Endothelial cell of umbilical vein (primary cell): ENCODE data around the gene LAMC1. TPM values are rescaled to one million over a fixed set of nuclear protein-coding genes. Genes with fewer than 3 reads are reported as not detected.

Experiments
- BruUV-seq: library from RNA; stranded (reverse); fragments of 400-500 nt; replicated peaks from 2 replicates; lab custom pipeline; 2021; lab: Mats Ljungman, UMichigan
- CTCF ChIA-PET: fragments of 300-600, 350-600 bp; sonication (Branson Sonifier 250); formaldehyde crosslinking; loops from one replicate; lab custom pipeline; 2021; ENCODE audit warnings: antibody characterized with exemption, inconsistent platforms; lab: Charles Lee
- POLR2A ChIA-PET: fragments of 300-600, 350-600 bp; sonication (Branson Sonifier 250); formaldehyde crosslinking; loops from one replicate; lab custom pipeline; 2021; ENCODE audit warnings: antibody characterized with exemption, inconsistent platforms; lab: Charles Lee
- DNase-seq: peaks from one replicate; pipeline ENCODE4 v3.0.0-alpha.2; 2011; ENCODE audit warnings: low read depth, low spot score
- FAIRE-seq: peaks from 2 replicates; lab custom pipeline; 2011; peaks lifted over from hg19 to GRCh38; lab: Jason Lieb, UNC
- H2AFZ ChIP-seq: 2 replicates; pipeline ENCODE4 v1.6.0; 2012; ENCODE audit warnings: low read depth, low read length, control low read depth, inconsistent platforms
- H3K27ac ChIP-seq: 2 replicates; pipeline ENCODE4 v1.5.1; 2011; ENCODE audit warnings: low read depth, mild to moderate bottlenecking, control low read depth, low read length, moderate library complexity; ENCODE audit not compliant: insufficient read depth
- H3K27me3 ChIP-seq, 2 experiments: 2 replicates each; pipeline versions ENCODE4 v1.6.0 to v1.6.1; 2011; ENCODE audit warnings: low read length in 2 of 2, mixed read lengths in 1 of 2; ENCODE audit not compliant: control insufficient read depth in 2 of 2, insufficient read depth in 2 of 2
- H3K36me3 ChIP-seq, 2 experiments: 2 replicates in 1 of 2; 3 replicates in 1 of 2; pipeline ENCODE4 v1.5.1; 2011; ENCODE audit warnings: low read length in 2 of 2, mild to moderate bottlenecking in 1 of 2, moderate library complexity in 1 of 2; ENCODE audit not compliant: control insufficient read depth in 2 of 2, insufficient read depth in 2 of 2; ENCODE audit errors: extremely low read depth in 1 of 2
- H3K4me1 ChIP-seq: 3 replicates; pipeline ENCODE4 v1.5.1; 2011; ENCODE audit warnings: mild to moderate bottlenecking, low read length; ENCODE audit not compliant: control insufficient read depth, insufficient read depth; ENCODE audit errors: extremely low read depth
- H3K4me2 ChIP-seq: 2 replicates; pipeline ENCODE4 v1.6.1; 2011; ENCODE audit warnings: low read length, control low read depth, mixed read lengths; ENCODE audit not compliant: insufficient read depth
- H3K4me3 ChIP-seq, 3 experiments: fragments of 200-600 bp in 1 of 3; sonication (generic), shearing (Covaris generic) in 1 of 3; replicated peaks in 1 of 3; 2 replicates each; pipeline ENCODE4 v1.5.1; 2011 to 2016; ENCODE audit warnings: control low read depth in 3 of 3, low read length in 3 of 3, mild to moderate bottlenecking in 2 of 3, inconsistent platforms in 1 of 3, low read depth in 1 of 3, moderate library complexity in 1 of 3; ENCODE audit not compliant: insufficient read depth in 1 of 3
- H3K79me2 ChIP-seq: 2 replicates; pipeline ENCODE4 v1.6.0; 2012; ENCODE audit warnings: low read length, inconsistent platforms; ENCODE audit not compliant: control insufficient read depth, insufficient read depth
- H3K9ac ChIP-seq: replicated peaks from 2 replicates; pipeline ENCODE3; 2011; ENCODE audit warnings: low read length, control low read depth; ENCODE audit not compliant: insufficient read depth; ENCODE audit errors: extremely low read depth
- H3K9me1 ChIP-seq: replicated peaks from 3 replicates; pipeline ENCODE4 v1.6.0; 2011; ENCODE audit warnings: mild to moderate bottlenecking, low read length; ENCODE audit not compliant: control insufficient read depth, insufficient read depth; ENCODE audit errors: extremely low read depth
- H3K9me3 ChIP-seq: replicated peaks from 2 replicates; pipeline ENCODE4 v1.5.1; 2012; ENCODE audit warnings: low read length, inconsistent platforms; ENCODE audit not compliant: control insufficient read depth, insufficient read depth
- H4K20me1 ChIP-seq: replicated peaks from 2 replicates; pipeline ENCODE3; 2011; ENCODE audit warnings: mild to moderate bottlenecking, low read length; ENCODE audit not compliant: control insufficient read depth, insufficient read depth; ENCODE audit errors: extremely low read depth
- CTCF ChIP-seq, 2 donors: IDR thresholded peaks; 1 replicate in 1 of 2; 2 replicates in 1 of 2; pipeline ENCODE4 v1.5.1; 2011; ENCODE audit warnings: low read length in 2 of 2, mild to moderate bottlenecking in 2 of 2, moderate library complexity in 2 of 2, control low read depth in 1 of 2, inconsistent platforms in 1 of 2, low read depth in 1 of 2; ENCODE audit not compliant: insufficient read depth in 1 of 2; ENCODE audit errors: extremely low read depth in 1 of 2
- EZH2 ChIP-seq: IDR thresholded peaks from 2 replicates; pipeline ENCODE4 v1.6.1; 2012; ENCODE audit warnings: borderline replicate concordance, low read depth, mild to moderate bottlenecking, moderate library complexity, low read length, inconsistent platforms; ENCODE audit not compliant: severe bottlenecking
- FOS ChIP-seq: IDR thresholded peaks from 2 replicates; pipeline ENCODE4 v1.6.1; 2011; ENCODE audit warnings: mild to moderate bottlenecking, low read length, moderate library complexity, borderline replicate concordance; ENCODE audit not compliant: insufficient read depth
- GATA2 ChIP-seq: IDR thresholded peaks from 2 replicates; pipeline ENCODE4 v1.7.0; 2011; ENCODE audit warnings: low read depth, mild to moderate bottlenecking, moderate library complexity, mixed read lengths, low read length; ENCODE audit not compliant: insufficient read length, insufficient read depth
- JUN ChIP-seq: IDR thresholded peaks from 2 replicates; pipeline ENCODE4 v1.6.1; 2011; ENCODE audit warnings: borderline replicate concordance, low read depth; ENCODE audit not compliant: insufficient read length, insufficient read depth
- MYC ChIP-seq: IDR thresholded peaks from one replicate; pipeline ENCODE4 v1.6.1; 2011; ENCODE audit warnings: mild to moderate bottlenecking, low read depth, low read length
- dilution Hi-C: fragments of 300-500 bp; cut with MboI; formaldehyde crosslinking; loops from one replicate; pipeline ENCODE4 v1.15.0; 2019; ENCODE audit warnings: low sequenced_read_pairs; ENCODE audit not compliant: extremely low pct_ligation_motif_present
- intact Hi-C: fragments of 100-400 bp; cut with micrococcal nuclease; formaldehyde crosslinking; loops from one replicate; pipeline ENCODE4 v1.10.0; 2022
- polyA plus RNA-seq, 4 experiments: library from polyadenylated mRNA; depleted of rRNA in 3 of 4; stranded (reverse) in 3 of 4; unstranded in 1 of 4; fragments of >200 nt; gene quantifications; 2 replicates each; pipeline versions ENCODE4 v1.2.1 to v1.2.3, GENCODE V29; 2011 to 2012; ENCODE audit warnings: missing spikeins in 1 of 4
- total RNA-seq: library from RNA; stranded (reverse); gene quantifications from 2 replicates; pipeline ENCODE4 v1.2.3, GENCODE V29; 2021
- TF ChIP-seq, protein P1 (sequence below): IDR thresholded peaks from 2 replicates; pipeline ENCODE4 v1.6.1; 2011; ENCODE audit not compliant: insufficient read depth, insufficient read length

LAMC1 gene
- total and polyA plus RNA-seq, 2 donors (not counting 3 experiments of a cell fraction or from before 2014, with no cell fraction given) = 92.5 to 216 TPM

GRCh38 chr1:183186841-183187240 lies 163.6 kb downstream of the LAMC1 start:
- H3K9ac ChIP-seq = no peak overlapping the region
- dilution Hi-C loops = no loop called here
- TF ChIP-seq, protein P1, sequence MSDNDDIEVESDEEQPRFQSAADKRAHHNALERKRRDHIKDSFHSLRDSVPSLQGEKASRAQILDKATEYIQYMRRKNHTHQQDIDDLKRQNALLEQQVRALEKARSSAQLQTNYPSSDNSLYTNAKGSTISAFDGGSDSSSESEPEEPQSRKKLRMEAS = no peak
- TF ChIP-seq FOS = no peak
- no peak for TF ChIP-seq MYC
- no peak for TF ChIP-seq CTCF (IDR thresholded peaks at IDR 0.05; ENCODE audit: extremely low read depth in 1 of 2, insufficient read depth in 1 of 2, low read depth in 1 of 2, low read length in 2 of 2)
- TF ChIP-seq JUN = no peak
- ChIA-PET CTCF (interaction anchor here (0.6 to 1.2 kb wide), 3 partner anchors 44 to 58 kb away, joined by 3 to 5 read pairs (median 3); no protein-coding TSS in a partner anchor), POLR2A (no interaction called here)
- H3K27me3 ChIP-seq = no peaks in the 10 kb centered on the region
- H4K20me1 ChIP-seq = no peaks in the 10 kb centered on the region
- DNase-seq (no peak), FAIRE-seq (peak; percentile 37)
- no peak overlapping the region for H2AFZ ChIP-seq
- H3K9me1 ChIP-seq = no peaks in the 10 kb centered on the region
- no peaks in the 10 kb centered on the region for H3K36me3 ChIP-seq
- H3K9me3 ChIP-seq = no peaks in the 10 kb centered on the region
- BruUV-seq = no TSS peak
- H3K4me2 ChIP-seq = no peak overlapping the region
- no peaks in the 10 kb centered on the region for H3K79me2 ChIP-seq
- no peak overlapping the region for H3K4me3 ChIP-seq
- peaks cover 10% of the 10 kb centered on the region for H3K4me1 ChIP-seq
- H3K27ac ChIP-seq = no peak overlapping the region
- intact Hi-C loops = loop anchor here (1.0 kb wide), 2 partner anchors 48 to 225 kb away; no protein-coding TSS in a partner anchor

DNA sequence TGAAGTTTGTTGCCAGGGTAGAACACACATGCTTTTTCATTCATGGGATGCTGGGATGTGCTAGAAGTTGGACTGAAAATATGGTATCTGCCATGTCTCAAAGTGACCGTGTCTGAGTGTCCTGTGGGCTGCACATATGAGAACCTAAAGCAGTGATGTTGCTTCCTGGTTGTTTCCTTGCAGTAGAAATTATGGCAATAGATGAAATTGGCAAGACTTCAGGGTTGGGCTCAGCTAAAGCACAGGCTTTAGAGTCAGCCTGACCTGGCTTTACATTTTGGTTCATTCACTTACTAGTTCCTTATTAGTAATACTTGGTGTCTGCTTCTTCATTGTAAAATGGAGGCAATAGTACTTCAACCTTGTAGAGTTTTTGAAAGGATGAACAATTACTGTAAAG lies 165.0 kb downstream of the LAMC1 start:
- peaks cover 10% of the 10 kb centered on the region for H3K4me1 ChIP-seq
- dilution Hi-C loops (no loop called here), intact Hi-C loops (no loop called here)
- H3K27me3 ChIP-seq = no peaks in the 10 kb centered on the region
- TF ChIP-seq MYC (no peak), CTCF (IDR thresholded peaks at IDR 0.05; ENCODE audit: extremely low read depth in 1 of 2, insufficient read depth in 1 of 2, low read depth in 1 of 2, low read length in 2 of 2) (no peak), GATA2 (no peak), EZH2 (no peak)
- TF ChIP-seq, protein P1 = no peak
- FAIRE-seq (no peak), DNase-seq (no peak)
- CTCF ChIA-PET = no interaction called here
- no peak overlapping the region for H3K4me2 ChIP-seq
- no peak overlapping the region for H3K9ac ChIP-seq
- H2AFZ ChIP-seq = no peak overlapping the region
- no TSS peak for BruUV-seq
- H3K9me1 ChIP-seq = no peaks in the 10 kb centered on the region
- H4K20me1 ChIP-seq = no peaks in the 10 kb centered on the region
- no peaks in the 10 kb centered on the region for H3K9me3 ChIP-seq
- H3K4me3 ChIP-seq = no peak overlapping the region
- no peaks in the 10 kb centered on the region for H3K36me3 ChIP-seq
- POLR2A ChIA-PET = no interaction called here
- no peaks in the 10 kb centered on the region for H3K79me2 ChIP-seq
- no peak overlapping the region for H3K27ac ChIP-seq
